Fibroblast of peridontal ligament (primary cell): ENCODE data around the gene ZNF775.
A peak's percentile ranks its signal among the peaks of the same experiment; 100 is the strongest.

ENCODE experiments used
- DNase-seq: peaks from one replicate; pipeline ENCODE4 v3.0.0-alpha.2; 2010; ENCODE audit errors: extremely low read depth

The ZNF775 gene

GRCh38 chr7:150378853-150379440 lies at the start of gene ZNF775:
ZNF775 (plus strand) TSS chr7:150379330; CDS start chr7:150388471, 9,141 bp downstream.
- peak; percentile 87 for DNase-seq

GRCh38 chr7:150329331-150330120 lies 49.6 kb upstream of the ZNF775 start:
- DNase-seq, result no peak

- DNase-seq, result no peak
Measured at GRCh38 chr7:150330211-150330885, 48.8 kb upstream of the ZNF775 start.

GRCh38 chr7:150332852-150333635 lies 46.1 kb upstream of the ZNF775 start:
- DNase-seq, result no peak

GRCh38 chr7:150333659-150334058 lies 45.5 kb upstream of the ZNF775 start:
- no peak for DNase-seq

GRCh38 chr7:150334108-150334507 lies 45.0 kb upstream of the ZNF775 start:
- DNase-seq, result no peak

GRCh38 chr7:150335108-150335773 lies 43.9 kb upstream of the ZNF775 start:
- DNase-seq, result peak; percentile 83

GRCh38 chr7:150335774-150336112 lies 43.4 kb upstream of the ZNF775 start:
- DNase-seq, result no peak

GRCh38 chr7:150336746-150337145 lies 42.4 kb upstream of the ZNF775 start:
- no peak for DNase-seq

GRCh38 chr7:150337179-150337578 lies 42.0 kb upstream of the ZNF775 start:
- no peak for DNase-seq

GRCh38 chr7:150337659-150338081 lies 41.5 kb upstream of the ZNF775 start:
- no peak for DNase-seq

- no peak for DNase-seq
Measured at GRCh38 chr7:150338166-150338829, 40.8 kb upstream of the ZNF775 start.

GRCh38 chr7:150339409-150339809 lies 39.7 kb upstream of the ZNF775 start:
- DNase-seq, result no peak

- DNase-seq, result peak; percentile 35
Measured at GRCh38 chr7:150340024-150340749, 38.9 kb upstream of the ZNF775 start.

GRCh38 chr7:150340875-150341262 lies 38.3 kb upstream of the ZNF775 start:
- DNase-seq, result no peak

- no peak for DNase-seq
Measured at GRCh38 chr7:150341263-150342120, 37.6 kb upstream of the ZNF775 start, which contains the start of gene RARRES2. RARRES2 (minus strand) TSS chr7:150341629; CDS start chr7:150340609, 1,020 bp downstream.

- DNase-seq, result no peak
Measured at GRCh38 chr7:150342121-150342408, 37.1 kb upstream of the ZNF775 start.

- no peak for DNase-seq
Measured at GRCh38 chr7:150343225-150343624, 35.9 kb upstream of the ZNF775 start.

- DNase-seq, result no peak
Measured at GRCh38 chr7:150344299-150344698, 34.8 kb upstream of the ZNF775 start.
